ENCODE measurements around the gene CYP26C1. TPM values are rescaled to one million over a fixed set of nuclear protein-coding genes. Genes with fewer than 3 reads are reported as not detected.

Gene CYP26C1
- total RNA-seq, 1 experiment from 2014 or later, result 0.79 TPM

- no peak overlapping the region for H2BK20ac ChIP-seq (ENCODE audit: low read depth, low read length, poor library complexity, severe bottlenecking)
- no peak overlapping the region for H2BK12ac ChIP-seq (ENCODE audit: insufficient read length, low read depth, low read length)
- no peaks in the 10 kb centered on the region; the same call in 1 of the 2 replicates for H3K27me3 Mint-ChIP-seq (ENCODE audit: low read depth)
- H3K27ac Mint-ChIP-seq, result peak overlapping the region; percentile 4 to 45 (median 24); a peak in 5 of 7 replicates
- H2BK120ac ChIP-seq (ENCODE audit: low read depth, low read length, poor library complexity, severe bottlenecking), result no peak overlapping the region
- no peak overlapping the region for H2BK15ac ChIP-seq (ENCODE audit: low read depth, low read length)
- no peaks in the 10 kb centered on the region; the same call in 1 of the 2 replicates for H3K27me3 ChIP-seq (ENCODE audit: insufficient read depth, low read length)
- no peak overlapping the region for H4K91ac ChIP-seq (ENCODE audit: insufficient read length, low read depth, low read length)
- H3K27ac ChIP-seq (ENCODE audit: insufficient read length, low read depth, low read length), result no peak overlapping the region
- H3K4me3 Mint-ChIP-seq, result no peak overlapping the region; a peak in 1 of 5 replicates
- TF ChIP-seq, protein P1, sequence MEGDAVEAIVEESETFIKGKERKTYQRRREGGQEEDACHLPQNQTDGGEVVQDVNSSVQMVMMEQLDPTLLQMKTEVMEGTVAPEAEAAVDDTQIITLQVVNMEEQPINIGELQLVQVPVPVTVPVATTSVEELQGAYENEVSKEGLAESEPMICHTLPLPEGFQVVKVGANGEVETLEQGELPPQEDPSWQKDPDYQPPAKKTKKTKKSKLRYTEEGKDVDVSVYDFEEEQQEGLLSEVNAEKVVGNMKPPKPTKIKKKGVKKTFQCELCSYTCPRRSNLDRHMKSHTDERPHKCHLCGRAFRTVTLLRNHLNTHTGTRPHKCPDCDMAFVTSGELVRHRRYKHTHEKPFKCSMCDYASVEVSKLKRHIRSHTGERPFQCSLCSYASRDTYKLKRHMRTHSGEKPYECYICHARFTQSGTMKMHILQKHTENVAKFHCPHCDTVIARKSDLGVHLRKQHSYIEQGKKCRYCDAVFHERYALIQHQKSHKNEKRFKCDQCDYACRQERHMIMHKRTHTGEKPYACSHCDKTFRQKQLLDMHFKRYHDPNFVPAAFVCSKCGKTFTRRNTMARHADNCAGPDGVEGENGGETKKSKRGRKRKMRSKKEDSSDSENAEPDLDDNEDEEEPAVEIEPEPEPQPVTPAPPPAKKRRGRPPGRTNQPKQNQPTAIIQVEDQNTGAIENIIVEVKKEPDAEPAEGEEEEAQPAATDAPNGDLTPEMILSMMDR (conservative IDR thresholded peaks at IDR 0.05), result no peak
- no peak overlapping the region for H2BK5ac ChIP-seq (ENCODE audit: insufficient read length, low read length)
- no CpG with 5 or more reads among the region's 4 CpGs for WGBS (ENCODE audit: extremely low coverage, insufficient read length, low lambda C conversion rate)
- no peaks in the 10 kb centered on the region for H3K79me2 ChIP-seq (ENCODE audit: insufficient read depth, low read length)
- H3K4me1 Mint-ChIP-seq, result peaks cover 26 to 28% of the 10 kb centered on the region in 2 experiments
- H3K4me1 ChIP-seq (ENCODE audit: insufficient read depth, low read length), result peaks cover 5% of the 10 kb centered on the region; the same call in 1 of the 2 replicates
- H4K5ac ChIP-seq (ENCODE audit: insufficient read length, low read depth, low read length), result no peak overlapping the region
- no peak overlapping the region for H2AK5ac ChIP-seq (ENCODE audit: insufficient read length, low read length)
- no peaks in the 10 kb centered on the region for H3K79me1 ChIP-seq (ENCODE audit: insufficient read depth, low read depth, low read length, poor library complexity, severe bottlenecking)
- H3K56ac ChIP-seq (ENCODE audit: insufficient read length, low read depth, low read length), result no peak overlapping the region
- H4K8ac ChIP-seq (replicated peaks; ENCODE audit: insufficient read length, low read depth, low read length), result no peak overlapping the region
- no peak overlapping the region for H3K4me2 ChIP-seq (ENCODE audit: insufficient read depth, insufficient read length, low read length)
- H2AFZ ChIP-seq (ENCODE audit: low read length), result peak overlapping the region; percentile 26
- H3T11ph ChIP-seq (ENCODE audit: low read length), result no peak overlapping the region
- H3K9me3 ChIP-seq (ENCODE audit: control insufficient read depth, low read depth, low read length), result no peaks in the 10 kb centered on the region
- H3K23me2 ChIP-seq (ENCODE audit: insufficient read length, low read depth, low read length, poor library complexity, severe bottlenecking), result no peaks in the 10 kb centered on the region
- H3K18ac ChIP-seq (ENCODE audit: insufficient read length, low read depth, low read length), result no peak overlapping the region
- H3K23ac ChIP-seq (ENCODE audit: insufficient read length, low read depth, low read length), result no peak overlapping the region
- H4K20me1 ChIP-seq (ENCODE audit: control insufficient read depth, insufficient read depth, insufficient read length), result no peaks in the 10 kb centered on the region
- H3K14ac ChIP-seq (ENCODE audit: insufficient read depth, low read length), result no peak overlapping the region
- DNase-seq, result no peak
- H3K9me3 Mint-ChIP-seq, result peaks cover 0 to 3% of the 10 kb centered on the region in 2 experiments; a peak in 3 of 5 replicates
- no peak overlapping the region for H3K9ac ChIP-seq (ENCODE audit: extremely low read depth, insufficient read length, low read length)
- H3K4ac ChIP-seq (ENCODE audit: low read depth, low read length), result no peak overlapping the region
- H3K36me3 Mint-ChIP-seq (ENCODE audit: insufficient read depth in 1 of 3, low read depth in 3 of 3), result peaks cover 0 to 5% (median 2%) of the 10 kb centered on the region in 3 experiments; a peak in 3 of 7 replicates
Observed at GRCh38 chr10:93088466-93088865, 27.9 kb downstream of the CYP26C1 start.

All from H9 (cell line).